GM12878 (cell line): Measurements from ENCODE around the gene YPEL3. TPM values are rescaled to one million over a fixed set of nuclear protein-coding genes. Genes with fewer than 3 reads are reported as not detected.

ENCODE experiments used
- ATAC-seq: fragments of 200-7000 bp; cut with Tn5 transposase; 3 replicates; pipeline ENCODE4 v1.9.1; 2020; ENCODE audit warnings: mild to moderate bottlenecking, moderate library complexity
- BruUV-seq: library from RNA; stranded (reverse); fragments of 400-500 nt; replicated peaks from 2 replicates; lab custom pipeline; 2021; lab: Mats Ljungman, UMichigan
- CTCF ChIA-PET: fragments of 300-600 bp; sonication (Branson Sonifier 250); formaldehyde crosslinking; extraction: SDS; loops from one replicate; lab custom pipeline; 2021; ENCODE audit warnings: inconsistent platforms; lab: Yijun Ruan, JAX
- POLR2A ChIA-PET: fragments of 350-600 bp; formaldehyde crosslinking; extraction: SDS; loops from one replicate; lab custom pipeline; 2021; ENCODE audit warnings: inconsistent platforms; lab: Charles Lee
- RAD21 ChIA-PET: fragments of 300-600 bp; sonication (Branson Sonifier 250); formaldehyde crosslinking; loops from one replicate; lab custom pipeline; 2023; ENCODE audit warnings: antibody characterized with exemption; ENCODE audit not compliant: unreplicated experiment; lab: Charles Lee
- SMC1A ChIA-PET: fragments of 300-600 bp; sonication (Branson Sonifier 250); formaldehyde crosslinking; loops from one replicate; lab custom pipeline; 2023; ENCODE audit not compliant: unreplicated experiment, uncharacterized antibody; lab: Charles Lee
- DNase-seq: peaks from one replicate; pipeline ENCODE4 v3.0.0-alpha.2; 2011; ENCODE audit warnings: low read depth, low spot score
- FAIRE-seq: peaks from 3 replicates; lab custom pipeline; 2011; peaks lifted over from hg19 to GRCh38; lab: Jason Lieb, UNC
- H2AFZ ChIP-seq: 2 replicates; pipeline ENCODE4 v1.6.0; 2011; ENCODE audit warnings: low read depth, low read length, control low read depth; ENCODE audit not compliant: control insufficient read depth
- H3K27ac ChIP-seq: 2 replicates; pipeline ENCODE4 v1.5.1; 2011; ENCODE audit warnings: control low read depth; ENCODE audit not compliant: control insufficient read depth, insufficient read depth
- H3K27me3 ChIP-seq, 2 experiments: replicated peaks in 1 of 2; 2 replicates each; pipeline versions ENCODE4 v1.6.0 to v1.6.1; 2011; ENCODE audit warnings: low read length in 1 of 2; ENCODE audit not compliant: control insufficient read depth in 2 of 2, insufficient read depth in 2 of 2
- H3K36me3 ChIP-seq, 2 experiments: 2 replicates each; pipeline ENCODE4 v1.5.1; 2011; ENCODE audit warnings: low read length in 1 of 2; ENCODE audit not compliant: control insufficient read depth in 2 of 2, insufficient read depth in 2 of 2
- H3K4me1 ChIP-seq: 2 replicates; pipeline ENCODE4 v1.6.1; 2011; ENCODE audit warnings: mild to moderate bottlenecking, low read length, moderate library complexity, mixed read lengths; ENCODE audit not compliant: control insufficient read depth, insufficient read depth
- H3K4me2 ChIP-seq: 2 replicates; pipeline ENCODE4 v1.6.0; 2011; ENCODE audit warnings: control low read depth; ENCODE audit not compliant: control insufficient read depth, insufficient read depth
- H3K4me3 ChIP-seq: fragments of 200-600 bp; sonication (generic); 2 replicates; pipeline ENCODE4 v1.5.1; 2016
- H3K79me2 ChIP-seq: 2 replicates; pipeline ENCODE4 v1.6.0; 2011; ENCODE audit warnings: low read length; ENCODE audit not compliant: control insufficient read depth, insufficient read depth
- H3K9ac ChIP-seq: 2 replicates; pipeline ENCODE4 v1.8.0; 2011; ENCODE audit warnings: low read length, control low read depth, mixed read lengths; ENCODE audit not compliant: control insufficient read depth, insufficient read depth
- H3K9me3 ChIP-seq: replicated peaks from 3 replicates; pipeline ENCODE4 v1.5.1; 2011; ENCODE audit warnings: mild to moderate bottlenecking, low read length; ENCODE audit not compliant: control insufficient read depth, insufficient read depth
- H4K20me1 ChIP-seq: 2 replicates; pipeline ENCODE4 v1.6.0; 2011; ENCODE audit not compliant: control insufficient read depth, insufficient read depth
- POLR2AphosphoS2 ChIP-seq: IDR thresholded peaks from 2 replicates; pipeline ENCODE4 v1.6.1; 2011; ENCODE audit warnings: low read depth, mild to moderate bottlenecking, low read length, improper control_type of control experiment, moderate library complexity
- WGBS: methylation state at CpG from one replicate; pipeline ENCODE4 v1.1.6; 2016; ENCODE audit warnings: low lambda C conversion rate; ENCODE audit not compliant: insufficient replicate concordance, insufficient coverage; ENCODE audit errors: missing lambda C conversion rate; 5-methylcytosine and 5-hydroxymethylcytosine counted together
- in situ Hi-C: fragments of 300-500 bp; cut with MboI; formaldehyde crosslinking; loops from 9 replicates; pipeline ENCODE4 v1.14.3; 2018; ENCODE audit warnings: mixed read lengths
- intact Hi-C: fragments of 100-400 bp; cut with micrococcal nuclease; formaldehyde crosslinking; loops from one replicate; pipeline ENCODE4 v1.14.2; 2022; ENCODE audit not compliant: unreplicated experiment
- polyA plus RNA-seq, 11 experiments: library from polyadenylated mRNA; depleted of rRNA in 4 of 11; unstranded in 6 of 11; stranded (reverse) in 5 of 11; fragments of >200 nt; fragmentation: Nextera tagmentation in 4 of 11; fragmentation: Illumina TruSeq in 1 of 11; extraction: Ambion mirVana in 4 of 11; extraction: Trizol in 1 of 11; gene quantifications; 1 replicate in 1 of 11; 2 replicates in 10 of 11; pipeline versions ENCODE4 v1.2.1 to v1.2.3, GENCODE V29; 2011 to 2016; ENCODE audit warnings: inconsistent platforms in 2 of 11, missing spikeins in 2 of 11, low read depth in 1 of 11
- total RNA-seq, 4 experiments: library from RNA; depleted of rRNA in 3 of 4; stranded (reverse); fragments of >200 nt in 3 of 4; fragmentation: Illumina TruSeq in 1 of 4; extraction: Trizol in 1 of 4; gene quantifications; 2 replicates each; pipeline versions ENCODE4 v1.2.1 to v1.2.3, GENCODE V29; 2013 to 2021
- TF ChIP-seq, protein P1 (sequence below): fragments of 450-650 bp; formaldehyde crosslinking; IDR thresholded peaks from 2 replicates; pipeline ENCODE4 v1.4.0; 2020; ENCODE audit warnings: mild to moderate bottlenecking, moderate library complexity

The YPEL3 gene
- total and polyA plus RNA-seq, 10 of the 15 experiments (the other 5 are each of a cell fraction or from before 2014, with no cell fraction given) = 1.3 to 22.0 (median 12.1) TPM

- DNase-seq = no peak
- in situ Hi-C loops (no loop called here), intact Hi-C loops (no loop called here)
- no peak for FAIRE-seq
- Histone ChIP-seq H2AFZ (no peak overlapping the region), H3K4me3 (no peak overlapping the region; the same call in 1 of the 2 replicates), H3K27ac (no peak overlapping the region), H4K20me1 (peaks cover 24% of the 10 kb centered on the region), H3K36me3 (peaks cover 30 to 32% of the 10 kb centered on the region in 2 experiments), H3K9me3 (no peaks in the 10 kb centered on the region), H3K4me1 (peaks cover 24% of the 10 kb centered on the region), H3K9ac (no peak overlapping the region), H3K79me2 (peaks cover 56% of the 10 kb centered on the region), H3K27me3 (no peaks in the 10 kb centered on the region), H3K4me2 (peak overlapping the region; percentile 66)
- TF ChIP-seq, protein P1, sequence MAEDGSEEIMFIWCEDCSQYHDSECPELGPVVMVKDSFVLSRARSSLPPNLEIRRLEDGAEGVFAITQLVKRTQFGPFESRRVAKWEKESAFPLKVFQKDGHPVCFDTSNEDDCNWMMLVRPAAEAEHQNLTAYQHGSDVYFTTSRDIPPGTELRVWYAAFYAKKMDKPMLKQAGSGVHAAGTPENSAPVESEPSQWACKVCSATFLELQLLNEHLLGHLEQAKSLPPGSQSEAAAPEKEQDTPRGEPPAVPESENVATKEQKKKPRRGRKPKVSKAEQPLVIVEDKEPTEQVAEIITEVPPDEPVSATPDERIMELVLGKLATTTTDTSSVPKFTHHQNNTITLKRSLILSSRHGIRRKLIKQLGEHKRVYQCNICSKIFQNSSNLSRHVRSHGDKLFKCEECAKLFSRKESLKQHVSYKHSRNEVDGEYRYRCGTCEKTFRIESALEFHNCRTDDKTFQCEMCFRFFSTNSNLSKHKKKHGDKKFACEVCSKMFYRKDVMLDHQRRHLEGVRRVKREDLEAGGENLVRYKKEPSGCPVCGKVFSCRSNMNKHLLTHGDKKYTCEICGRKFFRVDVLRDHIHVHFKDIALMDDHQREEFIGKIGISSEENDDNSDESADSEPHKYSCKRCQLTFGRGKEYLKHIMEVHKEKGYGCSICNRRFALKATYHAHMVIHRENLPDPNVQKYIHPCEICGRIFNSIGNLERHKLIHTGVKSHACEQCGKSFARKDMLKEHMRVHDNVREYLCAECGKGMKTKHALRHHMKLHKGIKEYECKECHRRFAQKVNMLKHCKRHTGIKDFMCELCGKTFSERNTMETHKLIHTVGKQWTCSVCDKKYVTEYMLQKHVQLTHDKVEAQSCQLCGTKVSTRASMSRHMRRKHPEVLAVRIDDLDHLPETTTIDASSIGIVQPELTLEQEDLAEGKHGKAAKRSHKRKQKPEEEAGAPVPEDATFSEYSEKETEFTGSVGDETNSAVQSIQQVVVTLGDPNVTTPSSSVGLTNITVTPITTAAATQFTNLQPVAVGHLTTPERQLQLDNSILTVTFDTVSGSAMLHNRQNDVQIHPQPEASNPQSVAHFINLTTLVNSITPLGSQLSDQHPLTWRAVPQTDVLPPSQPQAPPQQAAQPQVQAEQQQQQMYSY = no peak
- 0 out of 2 replicates have a peak, but pooled peaks have one; percentile 62 for TF ChIP-seq POLR2AphosphoS2
- no peak for ATAC-seq
- SMC1A ChIA-PET = no interaction called here
- TSS peak; percentile 61 for BruUV-seq
- RAD21 ChIA-PET = no interaction called here
- POLR2A ChIA-PET = interaction anchor here (1.2 kb wide), 1 partner anchor 14 kb away, joined by 3 read pairs; no protein-coding TSS in a partner anchor
- 96% methylated on average over 31 of the region's 31 CpGs for WGBS
- CTCF ChIA-PET = interaction anchor here (1.1 kb wide), 1 partner anchor 22 kb away, joined by 3 read pairs; the partner anchor contains the start of gene TBX6
These were observed 26.2 kb downstream of the YPEL3 start for GRCh38 chr16:30069611-30070462.
